Activated CD4-positive, alpha-beta T cell treated with anti-CD3 and anti-CD28 coated beads for 48 hours (primary cell): ENCODE data around the gene WDR87.

Source experiments
- DNase-seq: peaks from one replicate; pipeline ENCODE4 v3.0.0-alpha.2; 2020

WDR87 gene

GRCh38 chr19:37905946-37906868 lies at the start of gene WDR87:
TSS of gene WDR87 (minus strand) at chr19:37906594. CDS start at chr19:37898239, 8,355 bp downstream.
- DNase-seq: peak; percentile 34

DNA sequence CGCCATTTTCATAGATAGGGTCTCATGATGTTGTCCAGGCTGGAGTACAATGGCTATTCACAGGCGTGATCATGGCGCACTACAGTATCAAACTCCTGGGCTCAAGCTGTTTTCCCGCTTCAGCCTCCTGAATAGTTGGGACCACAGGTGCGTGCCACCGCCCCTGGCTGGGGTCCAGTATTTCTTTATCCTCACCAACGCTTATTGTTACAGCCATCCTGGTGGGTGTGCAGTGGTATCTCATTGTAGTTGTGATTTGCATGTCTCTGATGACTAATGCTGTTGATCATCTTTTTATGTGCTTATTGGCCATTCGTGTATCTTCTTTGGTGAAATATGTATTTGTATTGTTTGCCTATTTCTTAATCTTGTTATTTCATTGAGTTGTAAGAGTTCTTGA lies 49.6 kb upstream of the WDR87 start:
- DNase-seq: no peak

- DNase-seq: no peak
These were observed 48.1 kb upstream of the WDR87 start for GRCh38 chr19:37954421-37954874.

DNA sequence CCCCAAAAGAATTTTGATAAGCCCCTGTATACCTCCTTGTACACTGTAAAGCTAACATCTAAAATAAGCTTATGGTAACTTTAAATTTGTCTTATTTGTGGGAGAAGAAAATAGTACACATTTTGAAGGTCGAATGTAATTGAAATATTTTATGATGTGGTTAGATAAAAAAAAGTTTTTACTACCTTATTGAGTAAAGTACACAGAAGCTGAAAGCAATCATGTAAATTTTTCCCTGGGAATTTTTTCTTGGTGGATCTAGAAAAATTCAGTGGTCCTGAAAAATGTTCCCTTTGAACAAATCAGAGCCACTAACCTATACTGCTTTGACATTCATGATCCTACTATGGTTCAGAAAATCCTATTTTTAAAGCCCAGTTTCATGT lies 47.5 kb upstream of the WDR87 start:
- no peak for DNase-seq

GRCh38 chr19:37953171-37953917 lies 47.0 kb upstream of the WDR87 start:
- no peak for DNase-seq

DNA sequence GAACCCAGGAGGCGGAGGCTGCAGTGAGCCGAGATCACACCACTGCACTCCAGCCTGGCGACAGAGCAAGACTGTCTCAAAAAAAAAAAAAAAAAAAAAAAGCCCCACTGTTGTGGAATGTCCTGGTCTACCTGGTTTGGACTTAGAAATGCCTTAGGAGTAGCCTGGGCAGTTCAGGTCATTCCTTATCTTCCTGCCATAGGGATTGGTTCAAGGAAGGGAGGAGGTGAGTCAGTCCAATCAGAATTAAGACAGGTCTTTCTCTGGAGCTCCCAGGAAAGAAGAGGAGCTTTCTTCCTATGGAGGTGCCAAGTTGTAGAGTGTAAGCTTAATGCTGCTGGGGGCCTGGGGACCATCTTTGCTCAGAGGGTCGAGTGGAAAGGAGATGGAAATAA lies 45.4 kb upstream of the WDR87 start:
- no peak for DNase-seq

GRCh38 chr19:37950471-37951175 lies 44.2 kb upstream of the WDR87 start:
- DNase-seq: no peak

GRCh38 chr19:37948362-37948761 lies 42.0 kb upstream of the WDR87 start:
- DNase-seq: no peak

- no peak for DNase-seq
These were observed 41.4 kb upstream of the WDR87 start for GRCh38 chr19:37947778-37948177.

DNA sequence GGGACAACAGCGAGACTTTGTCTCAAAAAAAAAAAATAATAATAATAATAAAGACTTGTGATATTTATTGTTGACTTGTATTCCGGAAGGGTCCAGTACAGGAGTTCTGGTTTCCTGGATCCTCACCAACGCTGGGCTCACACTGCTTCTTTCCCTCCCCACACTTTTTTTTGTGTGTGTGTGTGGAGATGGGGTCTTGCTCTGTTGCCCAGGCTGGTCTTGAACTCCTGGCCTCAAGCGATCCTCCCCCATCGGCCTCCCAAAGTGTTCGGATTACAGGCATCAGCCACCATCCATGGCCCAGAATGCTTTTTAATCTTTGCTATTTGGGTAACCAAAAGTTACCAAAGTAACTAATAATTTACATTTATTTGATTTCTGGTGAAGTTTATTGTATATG lies 39.7 kb upstream of the WDR87 start:
- DNase-seq: no peak

GRCh38 chr19:37943480-37943879 lies 37.1 kb upstream of the WDR87 start:
- no peak for DNase-seq

GRCh38 chr19:37942516-37942902 lies 36.1 kb upstream of the WDR87 start:
- no peak for DNase-seq

DNA sequence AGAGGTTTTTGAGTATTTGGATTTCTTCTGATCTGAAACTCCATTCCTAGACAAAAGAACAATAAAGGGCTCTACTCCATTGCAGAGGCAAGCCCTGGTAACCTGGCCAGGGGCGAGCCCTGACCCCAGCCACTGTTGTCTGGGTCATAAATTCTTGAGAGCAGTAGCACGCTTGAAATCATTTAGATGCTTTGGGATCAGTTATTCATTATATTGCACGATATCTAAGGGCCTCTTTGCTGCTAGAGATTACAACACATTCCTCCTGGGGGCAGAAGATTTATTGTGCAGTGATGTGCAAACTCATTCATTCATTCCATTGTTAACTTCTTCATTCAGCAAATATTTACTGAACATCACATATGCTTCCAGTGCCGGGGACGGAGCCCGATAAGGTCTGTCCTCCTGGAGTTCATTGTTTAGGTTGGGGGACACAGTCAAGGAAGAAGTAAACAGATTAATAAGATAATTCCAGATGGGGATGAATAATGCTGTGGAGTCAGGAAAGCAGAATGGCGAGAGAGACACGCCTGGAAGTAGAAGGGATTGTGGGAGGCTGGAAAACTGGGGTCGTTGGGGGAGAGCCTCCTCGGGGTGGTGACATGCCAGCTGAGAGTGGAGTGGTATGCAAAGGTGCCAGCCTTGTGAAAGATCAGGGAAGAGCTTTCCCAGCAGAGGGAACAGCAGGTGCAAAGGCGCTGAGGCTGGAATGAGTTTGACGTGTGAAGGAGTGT lies 35.6 kb upstream of the WDR87 start:
- DNase-seq: no peak

GRCh38 chr19:37938353-37938752 lies 32.0 kb upstream of the WDR87 start:
- no peak for DNase-seq

GRCh38 chr19:37936886-37937285 lies 30.5 kb upstream of the WDR87 start:
- DNase-seq: no peak

GRCh38 chr19:37936166-37936565 lies 29.8 kb upstream of the WDR87 start:
- no peak for DNase-seq

DNA sequence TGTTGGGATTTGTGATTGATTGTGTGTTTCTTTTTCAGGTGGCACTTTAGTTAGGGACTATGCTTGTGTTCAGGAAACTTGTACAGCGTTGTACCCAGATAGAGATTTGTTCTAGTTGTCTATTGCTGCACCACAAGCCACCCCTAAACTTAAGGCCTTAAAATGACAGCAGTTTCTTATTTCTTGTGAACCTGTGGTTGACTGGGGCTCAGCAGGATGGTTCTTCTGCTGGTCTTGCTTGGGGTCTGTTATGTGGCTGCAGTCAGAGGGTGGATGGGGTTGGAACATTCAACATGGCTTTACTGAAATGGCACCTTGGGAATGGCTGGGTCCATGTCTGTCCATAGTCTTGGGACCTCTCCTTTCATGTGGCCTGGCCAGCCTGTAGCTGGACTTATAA lies 28.9 kb upstream of the WDR87 start:
- DNase-seq: no peak

DNA sequence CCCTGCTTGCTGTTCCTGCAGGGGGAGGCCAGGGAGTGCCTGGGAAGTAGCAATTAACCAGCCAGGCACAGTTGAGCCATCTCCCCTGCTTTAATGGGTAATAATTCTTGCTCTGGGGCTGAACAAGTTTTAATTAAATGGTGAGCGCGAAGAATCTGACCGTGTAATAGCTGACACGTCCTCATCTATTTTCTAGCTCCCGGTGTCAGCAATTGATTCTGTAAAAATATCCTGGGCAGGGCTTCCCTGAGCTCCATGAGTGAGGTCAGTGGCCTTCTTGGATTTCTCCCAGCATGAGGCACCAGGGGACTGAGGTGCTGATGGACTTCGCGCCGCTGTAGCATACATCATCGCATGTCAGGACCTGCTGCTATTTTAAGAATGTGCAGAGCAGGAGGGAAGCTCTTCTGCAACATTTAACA lies 27.6 kb upstream of the WDR87 start:
- no peak for DNase-seq

DNA sequence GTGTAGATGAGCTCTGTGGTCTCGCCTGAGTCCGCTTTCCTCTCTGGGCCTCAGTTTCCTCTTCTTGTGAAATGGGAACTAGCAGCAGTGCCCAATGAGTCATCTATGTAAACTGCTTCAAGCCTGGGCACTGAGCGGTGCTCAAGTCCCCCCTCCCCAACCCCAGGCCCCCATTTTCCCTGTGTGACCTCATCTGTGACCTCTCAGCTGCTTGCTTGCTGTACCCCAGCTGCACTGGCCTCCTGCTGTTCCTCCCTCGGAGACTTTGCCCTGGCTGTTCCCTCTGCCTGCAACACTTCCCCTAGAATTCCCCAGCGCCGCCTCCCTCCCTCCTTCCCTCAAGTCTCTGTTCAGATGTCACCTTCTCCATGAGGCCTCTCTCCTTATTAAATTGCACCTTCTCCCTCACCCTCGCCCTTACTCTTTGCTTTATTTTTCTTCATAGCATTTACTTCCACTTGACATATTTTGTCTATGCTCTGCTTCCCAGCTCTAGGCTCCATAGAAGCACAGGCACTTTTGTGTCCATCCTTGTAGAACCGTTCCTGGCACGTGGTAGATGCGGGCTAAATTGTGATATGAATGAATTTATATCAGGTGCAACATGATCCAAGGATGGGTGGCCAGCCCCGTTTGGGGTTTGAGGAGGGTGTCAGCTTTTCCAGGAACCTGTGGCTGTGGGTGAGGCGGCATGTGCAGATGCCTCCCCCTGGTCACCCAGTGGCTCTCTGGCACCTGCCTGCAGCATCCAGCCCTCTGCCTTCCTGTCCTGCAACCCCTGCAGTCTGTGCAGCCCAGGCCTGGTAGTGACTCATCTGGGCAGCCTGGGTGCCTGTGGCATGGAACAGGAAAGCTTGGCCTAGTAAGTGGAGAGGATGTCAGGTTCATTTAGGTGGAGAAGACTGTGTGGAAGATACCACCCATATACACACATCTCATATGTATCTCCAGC lies 26.9 kb upstream of the WDR87 start:
- DNase-seq: no peak

- DNase-seq: peak; percentile 15
These were observed 25.7 kb upstream of the WDR87 start for GRCh38 chr19:37931881-37932655.

- no peak for DNase-seq
These were observed 24.0 kb upstream of the WDR87 start for GRCh38 chr19:37930416-37930815.
